GM18909 (cell line): Measurements from ENCODE around the gene CSNK1G1.
"Not testable (repeated sequence)": the region's sequence is repeated elsewhere in the genome, so short reads cannot be mapped to it uniquely, and the experiment has no call there.

Source experiments
- ATAC-seq: cut with Tn5 transposase; IDR thresholded peaks from one replicate; pipeline ENCODE4 v1.9.1; 2021; ENCODE audit warnings: mild to moderate bottlenecking; ENCODE audit not compliant: unreplicated experiment, poor library complexity

The CSNK1G1 gene

DNA sequence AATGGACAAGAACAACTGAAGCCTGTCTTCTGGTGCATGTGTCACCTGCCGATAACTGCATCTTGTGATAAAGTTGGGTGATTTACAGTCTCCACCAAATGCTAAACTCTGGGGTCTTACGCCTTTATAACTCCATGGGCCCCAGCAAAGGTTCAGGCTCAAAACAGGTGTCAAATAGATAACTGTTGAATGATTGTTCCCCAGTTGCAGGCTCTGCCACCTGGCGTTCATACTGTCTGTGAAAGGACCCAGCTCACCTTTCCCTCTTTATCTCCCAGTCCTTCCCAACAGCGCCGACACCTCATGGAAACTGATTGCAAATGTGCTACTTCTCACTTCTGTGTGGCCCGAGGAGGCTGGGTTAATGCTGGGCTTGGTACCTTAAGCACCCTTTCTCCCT, 212.7 kb downstream of the CSNK1G1 start:
- no peak for ATAC-seq

DNA sequence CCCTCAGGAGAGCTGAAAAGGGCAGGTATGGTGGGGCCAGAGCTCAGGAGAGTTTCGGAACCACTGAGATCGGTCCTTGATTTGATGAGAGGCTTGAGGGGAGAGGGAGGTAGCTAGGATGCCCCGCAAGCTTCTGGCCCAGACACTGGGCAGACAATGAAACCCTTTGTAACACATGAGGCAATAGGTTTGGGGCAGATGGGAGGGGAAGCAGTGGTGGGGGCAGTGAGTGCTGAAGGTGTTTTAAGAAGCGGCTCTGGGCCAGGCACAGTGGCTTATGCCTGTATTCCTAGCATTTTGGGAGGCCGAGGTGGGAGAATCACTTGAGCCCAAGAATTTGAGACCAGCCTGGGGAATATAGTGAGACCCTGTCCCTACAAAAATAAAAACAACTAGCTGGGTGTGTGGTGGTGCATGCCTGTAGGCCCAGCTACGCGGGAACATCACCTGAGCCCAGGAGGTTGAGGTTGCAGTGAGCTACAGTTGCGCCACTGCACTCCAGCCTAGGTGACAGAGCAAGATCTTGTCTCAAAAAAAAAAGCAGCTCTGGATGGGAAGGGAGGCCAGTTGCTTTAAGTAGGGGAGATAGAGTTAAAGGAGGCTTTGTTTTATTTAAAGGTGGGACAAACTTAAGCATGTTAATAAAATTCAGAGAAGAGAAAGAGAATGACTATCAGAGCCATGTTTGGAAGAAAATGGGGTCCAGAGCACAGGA, 214.0 kb downstream of the CSNK1G1 start:
- no peak for ATAC-seq

DNA sequence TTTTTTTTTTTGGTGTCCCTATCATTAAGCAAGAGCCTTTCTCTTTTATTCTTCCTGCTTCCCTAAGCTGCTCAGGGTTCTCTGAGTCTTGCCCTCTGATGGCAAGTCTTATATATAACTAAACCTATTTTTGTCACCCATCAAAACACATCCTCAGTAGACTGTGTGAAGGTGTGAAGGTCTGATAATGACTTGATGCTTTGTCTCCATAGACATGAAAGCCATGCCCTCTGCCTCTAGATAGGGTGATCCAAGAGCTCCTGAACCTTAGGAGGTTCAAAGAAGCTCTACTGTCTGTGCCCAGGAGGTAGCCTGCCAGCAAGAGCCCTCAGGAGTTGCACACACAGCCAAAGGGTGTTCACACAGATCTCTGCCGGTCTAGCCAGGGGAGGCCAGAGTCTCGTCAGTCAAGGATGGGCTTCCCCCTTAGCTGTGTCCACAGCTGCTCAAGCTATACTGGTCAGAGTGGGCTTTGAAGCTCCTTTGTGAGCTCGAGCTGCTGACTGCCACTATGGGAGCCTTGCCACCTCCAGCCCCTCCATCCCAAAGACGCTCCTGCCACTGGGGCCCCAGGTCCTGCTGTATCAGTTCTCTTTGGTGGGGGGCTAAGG, 217.5 kb downstream of the CSNK1G1 start:
- no peak for ATAC-seq

DNA sequence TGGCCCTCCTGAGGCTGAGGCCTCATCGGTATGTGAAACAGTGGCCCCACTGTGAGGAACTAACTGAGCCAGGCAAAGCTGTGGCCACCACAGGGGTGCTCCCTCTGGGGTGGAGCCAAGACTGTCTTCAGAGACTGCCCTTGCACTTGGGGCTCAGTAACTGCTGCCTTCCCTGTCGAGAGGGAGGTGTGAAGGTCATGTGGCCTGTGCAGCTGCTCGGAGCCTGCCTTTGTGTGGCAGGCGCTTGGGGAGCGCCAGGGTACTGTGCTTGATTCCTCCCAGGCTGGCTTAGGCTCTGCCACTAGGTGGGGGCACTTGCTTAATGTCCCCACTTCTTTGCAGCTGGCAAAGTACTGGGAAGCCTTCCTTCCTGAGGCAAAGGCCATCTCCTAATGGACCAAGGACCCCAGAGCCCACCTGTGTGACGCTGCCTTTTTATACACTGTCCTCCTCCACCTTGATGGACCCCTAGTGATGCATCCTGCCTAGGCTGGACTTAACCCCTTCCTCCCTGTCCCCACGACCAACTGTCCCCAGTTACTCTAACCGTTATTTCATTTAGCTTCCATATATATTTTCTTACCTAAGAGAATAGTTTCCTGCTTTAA, 218.6 kb downstream of the CSNK1G1 start:
- no peak for ATAC-seq

DNA sequence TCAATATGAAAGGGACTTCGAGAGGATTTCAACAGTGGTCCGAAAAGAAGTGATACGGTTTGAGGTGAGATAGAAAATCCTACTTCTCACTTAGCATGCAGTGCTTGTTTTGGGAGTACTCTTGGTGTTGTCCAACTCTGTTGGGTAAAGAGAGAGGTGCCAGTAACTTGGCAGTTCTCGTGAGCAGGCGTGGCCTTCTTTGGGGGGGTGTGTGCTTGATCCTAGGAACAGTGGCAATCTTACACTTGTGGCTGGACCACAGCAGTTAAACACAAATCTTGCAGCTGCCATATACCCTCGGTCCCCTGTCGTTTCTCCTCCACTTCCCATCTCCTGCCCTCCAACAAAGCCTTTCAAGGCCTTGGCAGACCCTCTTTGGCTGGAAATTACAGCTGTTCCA, 219.6 kb downstream of the CSNK1G1 start:
- no peak for ATAC-seq

DNA sequence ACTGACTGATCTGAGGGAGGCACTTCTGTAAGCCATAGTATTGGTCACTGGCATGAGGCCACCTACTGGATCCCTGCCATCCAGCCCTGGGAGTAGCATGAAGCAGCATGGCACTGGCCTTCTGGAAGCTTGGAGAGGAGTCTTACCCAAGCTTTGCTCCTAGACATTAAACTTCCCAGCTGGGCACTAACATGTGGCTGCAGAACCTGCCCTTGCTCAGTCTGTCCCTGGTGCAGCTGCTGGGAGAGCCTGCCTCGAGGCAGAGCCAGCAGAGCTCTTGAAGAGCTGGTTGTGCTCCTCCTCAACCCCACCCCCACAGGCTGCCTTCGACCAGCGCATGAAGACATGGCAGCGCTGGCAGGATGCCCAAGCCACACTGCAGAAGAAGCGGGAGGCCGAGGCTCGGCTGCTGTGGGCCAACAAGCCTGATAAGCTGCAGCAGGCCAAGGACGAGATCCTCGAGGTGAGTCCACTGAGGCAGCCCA, 221.6 kb downstream of the CSNK1G1 start:
- no peak for ATAC-seq

DNA sequence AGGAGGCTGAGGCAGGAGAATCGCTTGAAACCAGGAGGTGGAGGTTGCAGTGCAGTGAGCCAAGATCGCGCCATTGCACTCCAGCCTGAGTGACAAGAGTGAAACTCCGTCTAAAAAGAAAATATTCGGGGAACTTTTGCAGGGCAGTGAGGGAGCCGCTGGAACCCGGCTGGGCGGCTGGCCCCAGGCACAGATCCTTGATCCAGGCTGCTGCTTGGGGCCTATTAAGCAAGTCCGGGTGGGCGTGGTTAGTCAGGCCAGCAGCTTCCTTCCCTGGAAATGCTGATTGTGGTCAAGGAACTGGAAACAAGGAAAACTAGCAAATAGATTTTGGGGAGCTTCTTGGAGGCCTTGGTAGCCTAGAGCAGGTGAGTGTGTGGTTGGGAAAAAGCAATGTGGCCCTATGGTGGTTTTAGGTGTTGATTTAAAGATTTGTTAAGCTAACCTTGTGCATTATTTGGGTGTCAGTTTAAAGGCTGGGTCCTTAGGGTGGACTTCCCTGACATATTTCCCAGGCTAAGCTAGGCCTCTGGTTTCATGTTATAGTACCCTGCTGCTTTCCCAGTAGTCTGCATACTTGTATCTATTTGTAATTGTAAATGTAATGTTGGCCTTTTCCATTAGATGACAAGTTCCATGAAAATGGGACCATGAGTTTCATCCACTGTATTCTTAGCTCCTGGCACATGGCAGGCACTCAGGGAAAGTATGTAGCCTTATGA, 222.2 kb downstream of the CSNK1G1 start:
- no peak for ATAC-seq

DNA sequence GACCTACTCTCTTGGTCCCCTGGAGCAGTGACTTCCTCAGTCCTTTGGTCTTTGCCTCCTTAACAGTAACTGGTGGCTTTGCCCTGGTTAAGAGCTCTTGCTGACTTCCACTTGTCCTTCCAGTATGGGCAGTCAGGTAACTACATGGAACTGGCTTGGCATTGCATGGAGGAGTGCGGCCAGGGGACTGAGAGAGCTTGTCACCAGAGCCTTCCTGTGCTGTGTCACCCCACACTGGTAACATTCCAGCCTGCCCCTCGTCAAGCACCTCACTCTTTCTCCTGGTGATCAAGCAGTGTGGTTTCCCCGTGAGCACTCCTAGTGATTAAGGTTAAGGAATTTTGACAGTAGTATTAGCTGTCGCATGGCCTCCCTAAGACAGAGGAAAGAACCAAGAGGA, 223.8 kb downstream of the CSNK1G1 start:
- no peak for ATAC-seq

DNA sequence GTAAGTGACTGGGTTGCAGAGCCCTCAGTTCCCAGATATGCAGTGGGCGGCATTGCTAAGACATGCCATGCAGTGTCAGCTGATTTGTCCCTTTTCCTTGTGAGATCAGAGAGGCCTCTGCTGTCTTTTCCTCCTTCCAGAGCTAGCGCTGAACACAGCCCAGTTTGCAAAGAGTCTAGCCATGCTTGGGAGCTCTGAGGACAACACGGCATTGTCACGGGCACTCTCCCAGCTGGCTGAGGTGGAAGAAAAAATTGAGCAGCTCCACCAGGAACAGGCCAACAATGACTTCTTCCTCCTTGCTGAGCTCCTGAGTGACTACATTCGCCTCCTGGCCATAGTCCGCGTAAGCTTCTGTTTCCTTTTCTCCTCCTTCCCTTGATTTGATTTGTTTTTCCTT, 224.4 kb downstream of the CSNK1G1 start:
- ATAC-seq: no peak

DNA sequence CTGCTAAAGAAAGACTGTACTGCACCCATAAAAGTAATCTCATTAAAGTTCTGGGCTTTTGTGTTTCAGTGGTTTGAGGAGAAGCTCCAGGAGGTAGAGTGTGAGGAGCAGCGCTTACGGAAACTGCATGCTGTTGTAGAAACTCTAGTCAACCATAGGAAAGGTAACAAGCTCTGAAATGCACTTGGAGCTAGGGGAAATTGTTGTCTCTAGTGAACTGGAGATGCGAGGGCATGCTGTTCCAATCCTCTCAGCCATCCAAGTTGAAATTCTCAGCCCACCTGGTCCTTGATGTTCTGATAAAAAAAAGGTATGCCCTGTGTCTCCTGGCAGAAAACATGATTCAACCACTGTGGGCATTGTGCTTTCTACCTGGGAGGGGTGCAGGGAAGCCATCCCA, 225.8 kb downstream of the CSNK1G1 start:
- no peak for ATAC-seq

DNA sequence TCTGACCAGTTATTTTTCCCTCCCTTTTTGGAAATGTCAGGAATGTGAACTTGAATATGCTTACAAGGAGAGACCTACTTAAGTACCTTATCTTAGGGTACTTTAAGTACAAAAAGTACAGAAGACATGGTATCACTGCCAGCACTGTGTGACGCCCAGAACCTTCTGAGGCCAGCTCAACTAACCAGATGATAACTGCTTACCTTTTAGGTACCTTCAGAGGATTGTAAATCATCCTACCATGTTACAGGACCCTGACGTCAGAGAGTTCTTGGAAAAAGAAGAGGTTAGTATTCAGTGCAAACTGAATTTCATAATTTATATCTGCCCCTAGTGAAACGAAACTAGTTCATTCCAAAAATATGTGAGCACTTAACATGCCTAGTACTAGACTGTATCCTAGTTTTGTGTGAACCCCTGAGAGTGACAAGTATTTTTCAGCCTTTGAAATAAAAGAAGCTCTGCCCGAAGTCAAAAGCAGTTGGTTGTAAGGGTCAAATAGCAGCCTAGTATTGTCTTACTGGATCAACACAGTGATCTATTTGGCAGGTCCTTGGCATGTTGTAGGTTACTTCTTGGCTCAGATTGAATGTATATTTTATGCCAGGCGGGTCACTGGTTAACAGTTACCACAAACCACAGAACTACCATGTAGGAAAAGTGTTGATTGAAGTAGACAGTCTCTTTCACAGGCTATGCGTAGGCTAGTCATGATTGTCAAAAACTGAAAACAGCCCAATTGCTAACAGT, 228.3 kb downstream of the CSNK1G1 start:
- ATAC-seq: no peak

DNA sequence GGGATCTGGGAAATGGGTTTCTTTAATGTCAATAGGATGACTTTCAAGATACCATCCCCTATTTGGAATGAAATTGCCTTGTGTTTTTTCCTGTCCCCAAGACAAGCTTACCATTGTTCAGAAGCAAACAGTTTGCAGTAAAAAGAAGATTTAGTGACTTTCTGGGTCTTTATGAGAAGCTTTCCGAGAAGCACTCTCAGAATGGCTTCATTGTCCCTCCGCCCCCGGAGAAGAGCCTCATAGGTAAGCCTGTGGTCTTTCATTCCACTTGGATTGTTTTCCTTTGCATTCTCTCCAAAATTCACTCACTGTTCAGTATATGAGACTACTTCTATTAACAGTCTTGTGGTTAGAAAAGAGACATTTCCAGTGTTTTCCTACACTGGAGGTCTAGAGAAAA, 230.0 kb downstream of the CSNK1G1 start:
- no peak for ATAC-seq

DNA sequence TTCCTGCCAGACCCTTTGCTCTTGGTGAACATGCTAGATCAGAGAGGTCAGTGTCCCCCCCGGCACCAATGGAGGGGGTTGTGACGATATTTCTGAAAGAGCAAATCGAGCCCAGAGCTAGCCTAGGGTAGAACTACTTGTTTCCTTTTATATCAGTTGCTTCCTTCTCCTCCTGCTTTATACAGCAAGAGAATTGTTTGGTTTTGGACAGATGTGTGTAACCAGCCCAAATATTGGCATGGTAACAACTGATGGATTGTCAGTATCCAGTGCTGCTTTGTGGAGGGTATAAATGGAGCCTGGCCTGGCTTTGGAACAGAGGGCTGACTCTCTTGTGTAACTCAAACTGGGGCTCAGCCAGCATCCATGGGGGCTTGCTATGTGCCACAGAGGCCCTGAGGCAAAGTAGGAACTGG, 233.0 kb downstream of the CSNK1G1 start:
- ATAC-seq: no peak

DNA sequence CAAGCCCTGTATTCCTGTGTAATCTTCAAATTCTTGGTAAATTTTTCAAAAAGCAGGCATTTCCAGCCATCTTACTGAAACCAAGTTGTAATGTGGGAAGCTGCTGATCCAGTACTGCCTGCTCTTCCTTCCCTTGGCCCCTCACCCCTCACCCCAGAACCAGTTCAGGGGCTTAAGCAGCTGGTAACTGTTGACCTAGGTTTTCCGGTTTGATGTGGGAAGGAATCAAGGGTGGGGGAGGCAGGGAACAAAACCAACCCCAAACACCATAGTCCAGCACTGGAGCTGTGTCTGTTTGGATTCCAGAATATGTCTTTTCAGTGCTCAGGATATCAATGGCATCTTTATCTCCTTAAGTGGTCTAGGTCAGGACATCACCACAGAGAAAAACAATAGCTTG, 233.5 kb downstream of the CSNK1G1 start:
- no peak for ATAC-seq

DNA sequence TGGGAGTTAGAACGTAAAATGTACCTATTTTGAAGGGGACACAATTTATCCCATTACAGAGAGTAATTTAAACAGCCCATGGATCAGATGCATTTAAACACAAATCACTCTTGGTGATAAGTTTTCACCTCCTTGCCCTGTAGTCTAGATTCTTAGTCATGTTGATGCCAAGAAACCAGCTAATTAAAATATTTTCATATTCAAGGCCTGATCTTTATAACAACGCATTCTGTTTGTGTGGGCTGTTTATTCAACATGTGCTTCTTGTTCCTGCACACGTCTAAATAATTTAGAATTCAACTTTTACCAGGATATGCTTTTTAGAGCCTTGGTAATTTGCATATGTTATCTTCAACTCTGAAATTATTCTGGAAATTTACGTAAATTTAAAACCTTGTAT, 234.4 kb downstream of the CSNK1G1 start:
- ATAC-seq: no peak

DNA sequence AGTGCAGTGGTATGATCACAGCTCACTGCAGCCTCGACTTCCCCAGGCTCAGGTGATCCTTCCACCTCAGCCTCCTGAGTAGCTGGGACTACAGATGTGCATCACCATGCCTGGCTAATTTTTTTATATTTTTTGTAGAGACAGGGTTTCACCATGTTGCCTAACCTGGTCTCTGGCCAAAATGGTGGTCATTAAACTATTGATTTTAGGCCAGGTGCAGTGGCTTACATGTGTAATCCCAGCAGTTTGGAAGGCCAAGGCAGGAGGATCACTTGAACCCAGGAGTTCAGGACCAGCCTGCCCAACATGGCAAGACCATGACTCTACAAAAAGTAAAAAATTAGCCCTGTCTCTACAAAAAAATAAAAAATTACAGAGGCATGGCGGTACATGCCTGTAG, 235.7 kb downstream of the CSNK1G1 start:
- not testable (repeated sequence) for ATAC-seq

DNA sequence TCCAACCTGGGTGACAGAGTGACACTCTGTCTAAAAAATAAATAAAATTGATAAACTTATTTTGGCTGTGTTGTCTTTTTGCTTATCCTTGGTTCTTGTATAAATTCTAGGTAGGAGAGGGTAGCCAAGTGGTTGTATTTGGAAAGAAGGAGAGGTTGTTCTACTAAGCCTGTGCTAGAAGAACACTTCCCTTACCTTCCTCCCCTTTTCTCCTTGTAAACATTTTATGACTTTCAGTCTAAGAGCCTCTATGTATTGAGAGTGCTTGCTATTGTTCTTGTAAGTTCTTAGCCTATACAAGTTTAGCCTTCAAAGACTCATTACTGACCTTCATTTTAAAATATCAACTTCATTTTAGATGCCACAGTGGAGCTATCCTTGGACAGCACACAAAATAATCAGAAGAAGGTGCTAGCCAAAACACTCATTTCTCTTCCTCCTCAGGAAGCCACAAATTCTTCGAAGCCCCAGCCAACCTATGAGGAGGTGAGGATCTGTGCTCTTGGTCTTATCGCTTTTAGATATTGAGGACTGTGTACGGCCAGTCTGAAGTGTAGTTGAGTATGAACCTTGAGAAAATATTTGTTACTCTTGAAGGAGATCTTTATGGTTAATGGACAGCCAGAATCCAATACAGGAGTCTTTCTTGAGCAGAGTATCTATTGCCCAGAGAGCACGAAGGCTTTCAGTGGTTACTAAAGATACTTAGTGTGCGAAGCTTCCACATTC, 238.1 kb downstream of the CSNK1G1 start:
- ATAC-seq: no peak
